Calu3 (cell line): ENCODE data around the gene MGA. TPM values are rescaled to one million over a fixed set of nuclear protein-coding genes. Genes with fewer than 3 reads are reported as not detected.

Experiments used
- BruUV-seq: library from RNA; stranded (reverse); fragments of 400-500 nt; replicated peaks from 2 replicates; lab custom pipeline; 2021; lab: Mats Ljungman, UMichigan
- CTCF ChIA-PET: fragments of 300-600 bp; sonication (Branson Sonifier 250); formaldehyde crosslinking; loops from one replicate; lab custom pipeline; 2022; ENCODE audit warnings: antibody characterized with exemption; lab: Charles Lee
- DNase-seq: peaks from one replicate; pipeline ENCODE4 v3.0.0; 2022
- H3K27ac Mint-ChIP-seq: one replicate; pipeline ENCODE4 v1.8.0; 2022; ENCODE audit warnings: mixed read lengths; ENCODE audit not compliant: unreplicated experiment
- H3K27me3 Mint-ChIP-seq: one replicate; pipeline ENCODE4 v1.8.0; 2022; ENCODE audit warnings: mixed read lengths; ENCODE audit not compliant: unreplicated experiment
- H3K36me3 Mint-ChIP-seq: one replicate; pipeline ENCODE4 v1.8.0; 2022; ENCODE audit warnings: mild to moderate bottlenecking, moderate library complexity, mixed read lengths; ENCODE audit not compliant: insufficient read depth, unreplicated experiment
- H3K4me1 Mint-ChIP-seq: one replicate; pipeline ENCODE4 v1.8.0; 2022; ENCODE audit warnings: mild to moderate bottlenecking, low read depth, mixed read lengths; ENCODE audit not compliant: unreplicated experiment
- H3K4me3 Mint-ChIP-seq: one replicate; pipeline ENCODE4 v1.8.0; 2022; ENCODE audit warnings: mild to moderate bottlenecking, low read depth, moderate library complexity, mixed read lengths; ENCODE audit not compliant: unreplicated experiment
- H3K9me3 Mint-ChIP-seq: one replicate; pipeline ENCODE4 v1.8.0; 2022; ENCODE audit warnings: low read depth, mixed read lengths; ENCODE audit not compliant: unreplicated experiment
- CTCF ChIP-seq: fragments of 200-600 bp; IDR thresholded peaks from one replicate; pipeline ENCODE4 v1.8.0; 2022; ENCODE audit warnings: antibody characterized with exemption; ENCODE audit not compliant: unreplicated experiment
- intact Hi-C: fragments of 100-400 bp; cut with micrococcal nuclease; formaldehyde crosslinking; loops from one replicate; pipeline ENCODE4 v1.10.0; 2022; ENCODE audit not compliant: unreplicated experiment
- total RNA-seq: library from RNA; stranded (reverse); gene quantifications from 2 replicates; pipeline ENCODE4 v1.2.3, GENCODE V29; 2022

Gene MGA
- total RNA-seq, 1 experiment from 2014 or later = 26.4 TPM

GRCh38 chr15:41783296-41783695 is 123.1 kb downstream of the MGA start:
- no peak for DNase-seq
- H3K27ac Mint-ChIP-seq = no peak overlapping the region
- no peaks in the 10 kb centered on the region for H3K36me3 Mint-ChIP-seq
- H3K9me3 Mint-ChIP-seq = no peaks in the 10 kb centered on the region
- H3K4me1 Mint-ChIP-seq = no peaks in the 10 kb centered on the region
- no peak for TF ChIP-seq CTCF
- CTCF ChIA-PET = interaction anchor here (0.7 kb wide), 1 partner anchor 106 kb away, joined by 3 read pairs; no protein-coding TSS in a partner anchor
- intact Hi-C loops = no loop called here
- BruUV-seq = no TSS peak
- no peaks in the 10 kb centered on the region for H3K27me3 Mint-ChIP-seq
- H3K4me3 Mint-ChIP-seq = no peak overlapping the region

- BruUV-seq = no TSS peak
- Mint-ChIP-seq H3K9me3 (no peaks in the 10 kb centered on the region), H3K4me3 (no peak overlapping the region), H3K36me3 (no peaks in the 10 kb centered on the region), H3K4me1 (peaks cover 10% of the 10 kb centered on the region), H3K27ac (no peak overlapping the region), H3K27me3 (no peaks in the 10 kb centered on the region)
- intact Hi-C loops = no loop called here
- CTCF ChIA-PET = no interaction called here
- TF ChIP-seq CTCF = no peak
- no peak for DNase-seq
Observed at GRCh38 chr15:41788262-41788661, 128.1 kb downstream of the MGA start.

GRCh38 chr15:41789236-41789635 is 129.0 kb downstream of the MGA start:
- H3K4me1 Mint-ChIP-seq = peaks cover 10% of the 10 kb centered on the region
- H3K27me3 Mint-ChIP-seq = no peaks in the 10 kb centered on the region
- no peaks in the 10 kb centered on the region for H3K9me3 Mint-ChIP-seq
- no peak overlapping the region for H3K4me3 Mint-ChIP-seq
- no peak overlapping the region for H3K27ac Mint-ChIP-seq
- CTCF ChIA-PET = no interaction called here
- H3K36me3 Mint-ChIP-seq = no peaks in the 10 kb centered on the region
- TF ChIP-seq CTCF = no peak
- no peak for DNase-seq
- no TSS peak for BruUV-seq
- intact Hi-C loops = no loop called here

GRCh38 chr15:41789662-41790061 is 129.5 kb downstream of the MGA start:
- intact Hi-C loops = no loop called here
- no peak for DNase-seq
- Mint-ChIP-seq H3K4me1 (peaks cover 10% of the 10 kb centered on the region), H3K27ac (no peak overlapping the region), H3K9me3 (no peaks in the 10 kb centered on the region), H3K27me3 (no peaks in the 10 kb centered on the region), H3K36me3 (no peaks in the 10 kb centered on the region), H3K4me3 (no peak overlapping the region)
- BruUV-seq = no TSS peak
- TF ChIP-seq CTCF = no peak
- CTCF ChIA-PET = no interaction called here
